Activated naive CD4-positive, alpha-beta T cell treated with anti-CD3 and anti-CD28 coated beads, Interleukin-2, amount 50 U/mL, for 72 hours (primary cell): Measurements from ENCODE around the gene ANK3. TPM values are rescaled to one million over a fixed set of nuclear protein-coding genes. Genes with fewer than 3 reads are reported as not detected.
A peak's percentile ranks its signal among the peaks of the same experiment; 100 is the strongest.

ENCODE experiments used
- ATAC-seq, 2 donors: fragments of 150-1000 bp; cut with Tn5 transposase; 2 replicates each; pipeline ENCODE4 v1.10.0; 2021; ENCODE audit warnings: mild to moderate bottlenecking in 2 of 2, moderate library complexity in 2 of 2
- DNase-seq, 2 donors: peaks; one replicate each; pipeline ENCODE4 v3.0.0; 2021 to 2022; ENCODE audit warnings: low spot score in 2 of 2
- H3K27ac Mint-ChIP-seq, 2 donors: one replicate each; pipeline ENCODE4 v1.8.0; 2022; ENCODE audit warnings: mild to moderate bottlenecking in 2 of 2, mixed read lengths in 2 of 2
- H3K36me3 Mint-ChIP-seq, 2 donors: one replicate each; pipeline ENCODE4 v1.8.0; 2022; ENCODE audit warnings: mixed read lengths in 2 of 2
- H3K9me3 Mint-ChIP-seq, 2 donors: one replicate each; pipeline ENCODE4 v1.8.0; 2022; ENCODE audit warnings: mixed read lengths in 2 of 2
- total RNA-seq, 2 donors: library from RNA; stranded (reverse); gene quantifications; one replicate each; pipeline ENCODE4 v1.2.3, GENCODE V29; 2022

Gene ANK3
- total RNA-seq, 2 donors from 2014 or later, result 50.5 to 53.7 TPM

GRCh38 chr10:59995862-59996261, 393.8 kb downstream of the ANK3 start:
- Mint-ChIP-seq H3K27ac (no peak overlapping the region), H3K36me3 (peaks cover 0 to 19% of the 10 kb centered on the region in 2 donors), H3K9me3 (no peaks in the 10 kb centered on the region)
- no peak for ATAC-seq
- DNase-seq, result no peak

GRCh38 chr10:59993931-59994330, 395.7 kb downstream of the ANK3 start:
- no peak for DNase-seq

GRCh38 chr10:59991661-59992060, 398.0 kb downstream of the ANK3 start:
- peak in 1 of 2 donors; percentile 50 for ATAC-seq

More at GRCh38 chr10:59993931-59994330, 395.7 kb downstream of the ANK3 start:
- Mint-ChIP-seq H3K9me3 (no peaks in the 10 kb centered on the region), H3K27ac (no peak overlapping the region), H3K36me3 (no peaks in the 10 kb centered on the region)
- ATAC-seq, result peak in 1 of 2 donors; percentile 50

GRCh38 chr10:59991117-59991516, 398.6 kb downstream of the ANK3 start:
- H3K36me3 Mint-ChIP-seq, result no peaks in the 10 kb centered on the region
- ATAC-seq (no peak), DNase-seq (no peak)
- H3K27ac Mint-ChIP-seq, result no peak overlapping the region
- H3K9me3 Mint-ChIP-seq, result no peaks in the 10 kb centered on the region

More at GRCh38 chr10:59991661-59992060, 398.0 kb downstream of the ANK3 start:
- Mint-ChIP-seq H3K27ac (no peak overlapping the region), H3K36me3 (no peaks in the 10 kb centered on the region), H3K9me3 (no peaks in the 10 kb centered on the region)
- DNase-seq, result no peak

- DNase-seq, result no peak
- no peak overlapping the region for H3K27ac Mint-ChIP-seq
- no peaks in the 10 kb centered on the region for H3K36me3 Mint-ChIP-seq
- no peaks in the 10 kb centered on the region for H3K9me3 Mint-ChIP-seq
- ATAC-seq, result no peak
These were observed 404.0 kb downstream of the ANK3 start for GRCh38 chr10:59985639-59986038.

GRCh38 chr10:59984415-59984814, 405.3 kb downstream of the ANK3 start:
- Mint-ChIP-seq H3K9me3 (no peaks in the 10 kb centered on the region), H3K27ac (no peak overlapping the region), H3K36me3 (no peaks in the 10 kb centered on the region)
- DNase-seq, result no peak
- no peak for ATAC-seq

GRCh38 chr10:59980356-59980755, 409.3 kb downstream of the ANK3 start:
- no peak for ATAC-seq
- Mint-ChIP-seq H3K36me3 (peaks cover 12 to 19% of the 10 kb centered on the region in 2 donors), H3K27ac (no peak overlapping the region), H3K9me3 (peaks cover 14% of the 10 kb centered on the region in 2 donors)
- DNase-seq, result no peak

GRCh38 chr10:59977486-59977885, 412.2 kb downstream of the ANK3 start:
- no peak overlapping the region for H3K27ac Mint-ChIP-seq
- ATAC-seq (no peak), DNase-seq (no peak)
- H3K9me3 Mint-ChIP-seq, result peaks cover 14% of the 10 kb centered on the region in 2 donors
- peaks cover 12 to 19% of the 10 kb centered on the region in 2 donors for H3K36me3 Mint-ChIP-seq

GRCh38 chr10:59976909-59977308, 412.8 kb downstream of the ANK3 start:
- Mint-ChIP-seq H3K36me3 (peaks cover 12 to 19% of the 10 kb centered on the region in 2 donors), H3K9me3 (peaks cover 14% of the 10 kb centered on the region in 2 donors), H3K27ac (no peak overlapping the region)
- no peak for DNase-seq
- no peak for ATAC-seq
